MCF 10A (cell line): ENCODE measurements around the gene CAMK2N1. TPM values are rescaled to one million over a fixed set of nuclear protein-coding genes. Genes with fewer than 3 reads are reported as not detected.
"Not testable (repeated sequence)": the region's sequence is repeated elsewhere in the genome, so short reads cannot be mapped to it uniquely, and the experiment has no call there.

Source experiments
- BruUV-seq: library from RNA; stranded (reverse); fragments of 400-500 nt; replicated peaks from 2 replicates; lab custom pipeline; 2021; lab: Mats Ljungman, UMichigan
- CTCF ChIA-PET: fragments of 300-600 bp; sonication (Branson Sonifier 250); formaldehyde crosslinking; extraction: SDS; loops from one replicate; lab custom pipeline; 2021; ENCODE audit warnings: antibody characterized with exemption, inconsistent platforms; lab: Yijun Ruan, JAX
- POLR2A ChIA-PET: fragments of 300-600, 350-650 bp; sonication (Branson Sonifier 250); formaldehyde crosslinking; extraction: SDS; loops from one replicate; lab custom pipeline; 2020; ENCODE audit warnings: antibody characterized with exemption, inconsistent platforms; lab: Yijun Ruan, JAX
- DNase-seq: peaks from one replicate; pipeline ENCODE4 v3.0.0-alpha.2; 2018; ENCODE audit not compliant: unreplicated experiment
- H3K27ac Mint-ChIP-seq: one replicate; pipeline ENCODE4 v1.8.0; 2022; ENCODE audit warnings: mild to moderate bottlenecking, low read depth, mixed read lengths; ENCODE audit not compliant: unreplicated experiment
- H3K27me3 Mint-ChIP-seq: one replicate; pipeline ENCODE4 v1.8.0; 2022; ENCODE audit warnings: mixed read lengths; ENCODE audit not compliant: insufficient read depth, unreplicated experiment
- H3K36me3 Mint-ChIP-seq: one replicate; pipeline ENCODE4 v1.8.0; 2022; ENCODE audit warnings: mild to moderate bottlenecking, moderate library complexity, mixed read lengths; ENCODE audit not compliant: insufficient read depth, unreplicated experiment
- H3K4me1 Mint-ChIP-seq: one replicate; pipeline ENCODE4 v1.8.0; 2022; ENCODE audit warnings: mixed read lengths; ENCODE audit not compliant: insufficient read depth, unreplicated experiment
- H3K4me3 Mint-ChIP-seq: one replicate; pipeline ENCODE4 v1.8.0; 2022; ENCODE audit warnings: mild to moderate bottlenecking, moderate library complexity, mixed read lengths; ENCODE audit not compliant: unreplicated experiment
- H3K9me3 Mint-ChIP-seq: one replicate; pipeline ENCODE4 v1.8.0; 2022; ENCODE audit warnings: mixed read lengths; ENCODE audit not compliant: unreplicated experiment
- CTCF ChIP-seq: fragments of 200-600 bp; IDR thresholded peaks from one replicate; pipeline ENCODE4 v1.8.0; 2022; ENCODE audit warnings: antibody characterized with exemption, mild to moderate bottlenecking; ENCODE audit not compliant: unreplicated experiment
- intact Hi-C: fragments of 100-400 bp; cut with micrococcal nuclease; formaldehyde crosslinking; loops from 2 replicates; pipeline ENCODE4 v1.14.1; 2022
- total RNA-seq: library from RNA; stranded (reverse); gene quantifications from 2 replicates; pipeline ENCODE4 v1.2.3, GENCODE V29; 2022

CAMK2N1 gene
- total RNA-seq, 1 experiment from 2014 or later: 4.9 TPM

GRCh38 chr1:20499718-20500117, 13.7 kb upstream of the CAMK2N1 start:
- Mint-ChIP-seq H3K9me3 (no peaks in the 10 kb centered on the region), H3K4me1 (peaks cover 21% of the 10 kb centered on the region), H3K36me3 (peaks cover 51% of the 10 kb centered on the region), H3K27me3 (no peaks in the 10 kb centered on the region), H3K4me3 (no peak overlapping the region), H3K27ac (no peak overlapping the region)
- ChIA-PET CTCF (interaction anchor here (0.6 to 0.9 kb wide), 2 partner anchors 75 to 188 kb away, joined by 3 read pairs; no protein-coding TSS in a partner anchor), POLR2A (interaction anchor here (0.7 to 1.0 kb wide), 3 partner anchors 8 to 179 kb away, joined by 3 read pairs; partner anchors contain the start of gene MUL1)
- DNase-seq: no peak
- intact Hi-C loops: loop anchor here (10.0 kb wide), 1 partner anchor 335 kb away; no protein-coding TSS in a partner anchor
- TF ChIP-seq CTCF: no peak
- BruUV-seq: no TSS peak

GRCh38 chr1:20499105-20499504, 13.1 kb upstream of the CAMK2N1 start:
- Mint-ChIP-seq H3K4me1 (peaks cover 25% of the 10 kb centered on the region), H3K9me3 (no peaks in the 10 kb centered on the region), H3K36me3 (peaks cover 48% of the 10 kb centered on the region), H3K4me3 (no peak overlapping the region), H3K27ac (no peak overlapping the region), H3K27me3 (no peaks in the 10 kb centered on the region)
- POLR2A ChIA-PET: interaction anchor here (1.0 kb wide), 1 partner anchor 9 kb away, joined by 3 read pairs; the partner anchor contains the start of gene MUL1
- no peak for TF ChIP-seq CTCF
- BruUV-seq: no TSS peak
- CTCF ChIA-PET: interaction anchor here (2.2 kb wide), 1 partner anchor 286 kb away, joined by 8 read pairs; no protein-coding TSS in a partner anchor
- intact Hi-C loops: loop anchor here (10.0 kb wide), 1 partner anchor 334 kb away; no protein-coding TSS in a partner anchor
- no peak for DNase-seq

GRCh38 chr1:20498116-20498515, 12.1 kb upstream of the CAMK2N1 start:
- ChIA-PET CTCF (interaction anchor here (2.2 kb wide), 1 partner anchor 285 kb away, joined by 8 read pairs; no protein-coding TSS in a partner anchor), POLR2A (no interaction called here)
- Mint-ChIP-seq H3K27ac (no peak overlapping the region), H3K4me3 (no peak overlapping the region), H3K4me1 (peaks cover 26% of the 10 kb centered on the region), H3K9me3 (no peaks in the 10 kb centered on the region), H3K36me3 (peaks cover 38% of the 10 kb centered on the region), H3K27me3 (no peaks in the 10 kb centered on the region)
- intact Hi-C loops: loop anchor here (10.0 kb wide), 1 partner anchor 333 kb away; no protein-coding TSS in a partner anchor
- no TSS peak for BruUV-seq
- no peak for TF ChIP-seq CTCF
- no peak for DNase-seq

GRCh38 chr1:20497506-20497905, 11.5 kb upstream of the CAMK2N1 start:
- intact Hi-C loops: loop anchor here (10.0 kb wide), 1 partner anchor 333 kb away; no protein-coding TSS in a partner anchor
- no TSS peak for BruUV-seq
- no peak for DNase-seq
- Mint-ChIP-seq H3K9me3 (no peaks in the 10 kb centered on the region), H3K27me3 (no peaks in the 10 kb centered on the region), H3K4me3 (no peak overlapping the region), H3K27ac (no peak overlapping the region), H3K4me1 (peaks cover 29% of the 10 kb centered on the region), H3K36me3 (peaks cover 32% of the 10 kb centered on the region)
- POLR2A ChIA-PET: no interaction called here
- no peak for TF ChIP-seq CTCF
- CTCF ChIA-PET: interaction anchor here (2.2 kb wide), 1 partner anchor 285 kb away, joined by 8 read pairs; no protein-coding TSS in a partner anchor

GRCh38 chr1:20496725-20497383, 10.8 kb upstream of the CAMK2N1 start:
- BruUV-seq, DNase-seq, H3K9me3 Mint-ChIP-seq, H3K27me3 Mint-ChIP-seq, H3K4me3 Mint-ChIP-seq: not testable (repeated sequence)
- Mint-ChIP-seq H3K4me1 (peaks cover 29% of the 10 kb centered on the region), H3K27ac (peak overlapping the region; percentile 82), H3K36me3 (peaks cover 25% of the 10 kb centered on the region)
- CTCF ChIA-PET: interaction anchor here (2.2 kb wide), 1 partner anchor 284 kb away, joined by 8 read pairs; no protein-coding TSS in a partner anchor
- intact Hi-C loops: loop anchor here (10.0 kb wide), 1 partner anchor 332 kb away; no protein-coding TSS in a partner anchor
- POLR2A ChIA-PET: interaction anchor here (0.6 kb wide), 1 partner anchor 601 kb away, joined by 3 read pairs; no protein-coding TSS in a partner anchor
